ENCODE results near the gene KLLN. TPM values are rescaled to one million over a fixed set of nuclear protein-coding genes. Genes with fewer than 3 reads are reported as not detected.

The KLLN gene
- total and polyA plus RNA-seq, 2 of the 8 experiments (the other 6 are each of a cell fraction or from before 2014, with no cell fraction given): 0.24 to 0.73 TPM

DNA sequence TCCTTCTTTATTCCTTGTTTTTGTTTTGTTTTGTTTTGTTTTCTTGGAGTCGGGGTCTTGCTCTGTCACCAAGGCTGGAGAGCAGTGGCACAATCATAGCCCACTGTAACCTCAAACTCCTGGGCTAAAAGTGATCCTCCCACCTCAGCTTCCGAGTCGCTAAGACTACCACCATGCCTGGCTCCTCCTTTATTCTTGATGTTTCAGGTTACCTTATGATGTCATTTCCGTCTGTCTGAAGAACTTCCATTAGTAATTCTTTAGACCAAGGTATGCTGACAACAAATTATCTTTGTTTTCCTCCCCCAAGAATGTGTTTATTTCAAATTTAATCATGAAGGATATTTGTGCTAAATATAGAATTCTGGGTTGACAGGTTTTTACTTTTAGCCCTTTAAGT is 27.2 kb downstream of the KLLN start (continued):
- TF ChIP-seq EP300 (IDR thresholded peaks at IDR 0.05; ENCODE audit: borderline replicate concordance in 1 of 2, low read depth in 2 of 2, low read length in 2 of 2): no peak
- no peak for TF ChIP-seq YY1 (IDR thresholded peaks at IDR 0.05; ENCODE audit: low read depth, low read length)
- no peak for TF ChIP-seq JUND (IDR thresholded peaks at IDR 0.05; ENCODE audit: low read length)
- TF ChIP-seq CREB1 (IDR thresholded peaks at IDR 0.05): no peak
- no peak for TF ChIP-seq FOSL1 (IDR thresholded peaks at IDR 0.05; ENCODE audit: insufficient read depth, low read depth, low read length)
- TF ChIP-seq RNF2 (IDR thresholded peaks at IDR 0.05; ENCODE audit: borderline replicate concordance, low read depth, low read length, missing control alignments, poor library complexity, severe bottlenecking): no peak
- TF ChIP-seq TEAD4 (IDR thresholded peaks at IDR 0.05; ENCODE audit: low read depth, low read length): no peak
